HG03064 (cell line): ENCODE measurements around the gene LRP1B.

Experiments
- ATAC-seq: cut with Tn5 transposase; IDR thresholded peaks from one replicate; pipeline ENCODE4 v1.9.1; 2021; ENCODE audit warnings: low read depth; ENCODE audit not compliant: unreplicated experiment

Gene LRP1B

DNA sequence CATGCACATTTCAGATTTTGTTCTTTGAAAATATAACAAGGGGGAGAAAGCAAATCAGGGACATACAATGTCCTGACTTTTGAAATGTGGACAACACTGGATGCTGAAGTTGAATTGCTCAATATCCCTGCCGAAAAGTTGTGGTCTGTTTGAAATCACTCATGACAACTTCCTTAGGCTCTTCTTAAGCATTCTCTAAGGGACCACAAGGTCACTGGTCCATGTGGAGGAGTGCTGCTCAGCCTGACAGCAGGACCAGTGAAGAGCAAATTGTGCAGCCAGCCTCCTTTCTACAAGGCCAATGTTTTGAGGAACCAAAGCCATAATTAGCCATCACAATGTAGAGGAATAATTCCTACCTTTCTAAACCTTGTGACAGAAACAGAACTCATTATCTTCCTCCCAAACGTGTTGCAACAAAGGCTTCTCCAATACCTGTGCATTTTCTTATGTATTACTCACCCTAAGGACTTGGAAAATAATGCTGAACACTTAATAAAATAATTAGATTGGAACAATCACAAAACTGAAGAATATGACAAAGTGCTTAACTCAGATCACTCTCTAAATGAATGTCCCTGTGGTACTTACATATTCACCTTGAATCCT, 1873.0 kb downstream of the LRP1B start:
- no peak for ATAC-seq

DNA sequence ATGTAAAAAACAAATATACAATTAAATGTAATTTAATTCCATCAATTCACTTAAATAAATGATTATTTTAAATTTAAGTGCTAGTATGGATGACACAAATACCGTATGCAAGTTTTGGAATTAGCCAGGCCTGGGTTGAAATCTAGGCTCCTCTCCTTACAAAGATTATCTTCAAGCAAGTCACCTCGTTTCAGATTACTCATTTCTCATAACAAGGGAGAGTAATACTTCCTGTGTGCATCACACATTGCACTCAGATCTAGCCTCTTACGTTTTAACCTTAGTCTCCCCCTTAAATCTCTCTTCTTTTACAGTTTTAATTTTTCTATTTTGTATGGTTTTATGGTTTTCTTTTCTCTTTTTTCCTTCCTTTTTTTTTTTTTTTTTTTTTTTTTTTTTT, 1874.7 kb downstream of the LRP1B start:
- no peak for ATAC-seq

DNA sequence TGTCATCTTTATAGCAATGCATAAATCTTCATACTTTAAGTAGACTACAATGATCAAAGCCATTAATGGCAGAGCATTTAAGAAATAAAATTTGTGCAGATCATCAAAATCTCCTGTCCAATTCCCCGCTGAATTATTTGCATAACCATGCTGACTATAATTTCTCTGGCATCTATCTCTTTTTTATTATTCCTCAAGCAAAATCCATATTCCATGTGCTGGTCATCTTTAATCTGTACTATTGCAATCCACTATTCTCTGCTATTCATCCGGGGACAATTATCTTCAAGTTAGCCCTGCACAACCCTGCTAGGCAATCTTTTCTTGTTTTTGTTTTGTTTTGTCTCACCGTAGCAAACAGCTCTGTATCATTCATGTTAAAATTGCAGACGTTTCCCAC, 1881.0 kb downstream of the LRP1B start:
- ATAC-seq, result no peak

- no peak for ATAC-seq
These were observed 1882.2 kb downstream of the LRP1B start for GRCh38 chr2:140248623-140249022.

DNA sequence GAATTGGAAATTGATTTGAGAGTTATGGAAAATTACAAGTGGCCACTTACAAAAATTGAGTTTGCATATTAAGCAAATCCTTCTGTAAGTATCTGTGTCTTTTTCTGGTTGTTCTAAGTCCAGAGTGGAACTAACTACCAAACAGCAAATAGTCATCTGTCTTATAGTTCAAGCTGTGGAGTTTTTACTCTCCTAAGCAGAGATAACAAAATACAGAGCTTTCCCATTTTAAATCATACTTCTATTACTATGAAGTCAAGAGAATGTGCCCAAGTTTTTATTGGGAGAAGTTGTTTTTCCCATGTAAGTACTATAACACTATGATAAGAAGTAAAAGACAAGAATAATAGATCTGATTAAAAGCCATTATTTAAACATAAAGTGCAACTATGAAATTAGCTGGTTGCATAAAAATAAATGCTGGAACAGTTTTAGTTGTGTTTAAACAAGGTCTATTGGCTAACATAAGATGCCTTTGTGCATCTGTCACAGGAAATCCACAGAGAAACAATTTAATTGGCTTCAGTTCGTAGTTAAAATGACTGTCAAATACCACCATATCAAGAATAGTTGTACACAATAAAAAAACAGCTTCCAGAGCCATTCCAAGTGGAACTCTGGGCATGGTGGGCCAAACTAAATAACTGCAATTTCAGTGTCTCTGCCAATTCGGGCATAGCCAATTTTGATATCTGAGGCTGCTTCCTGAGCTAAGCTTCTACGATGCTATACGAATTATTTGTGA, 1883.2 kb downstream of the LRP1B start:
- no peak for ATAC-seq

DNA sequence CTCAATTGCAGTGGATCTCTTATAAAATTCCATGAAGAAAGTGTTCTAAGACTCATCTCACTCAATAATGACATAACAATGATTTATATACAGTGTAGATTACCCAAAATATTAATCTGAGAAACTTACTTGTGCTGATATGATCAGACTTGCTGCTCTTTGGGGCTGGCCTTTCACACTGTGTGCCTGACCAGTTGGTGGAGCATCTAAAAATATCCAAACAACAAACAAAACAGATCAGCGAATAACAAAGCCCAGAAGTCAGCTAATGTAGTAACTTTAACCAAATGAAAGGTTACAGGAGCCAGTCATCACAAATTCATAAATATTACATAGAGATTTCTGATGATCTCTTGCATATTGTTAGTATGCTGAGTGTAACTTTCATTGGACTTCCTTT, 1883.9 kb downstream of the LRP1B start:
- ATAC-seq, result no peak

DNA sequence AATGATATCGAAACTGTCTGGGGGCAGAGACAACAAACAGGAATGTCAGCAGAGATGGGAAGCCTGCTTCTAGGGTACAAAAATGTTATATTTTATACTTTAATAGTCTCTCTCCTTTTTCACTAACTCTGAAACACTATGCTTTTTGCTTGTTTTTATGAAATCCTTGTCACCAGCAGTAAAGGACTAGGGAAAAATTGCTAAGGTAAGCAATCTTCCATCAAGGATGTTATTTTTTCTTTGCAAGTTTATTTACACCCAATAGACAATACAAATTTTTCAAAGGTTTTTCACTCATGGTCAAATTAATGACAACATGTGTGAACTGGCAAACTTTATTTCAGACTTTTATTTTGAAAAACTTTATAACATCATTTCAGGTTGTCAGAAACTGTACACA, 1884.8 kb downstream of the LRP1B start:
- no peak for ATAC-seq

GRCh38 chr2:140242889-140243288, 1887.9 kb downstream of the LRP1B start:
- no peak for ATAC-seq

DNA sequence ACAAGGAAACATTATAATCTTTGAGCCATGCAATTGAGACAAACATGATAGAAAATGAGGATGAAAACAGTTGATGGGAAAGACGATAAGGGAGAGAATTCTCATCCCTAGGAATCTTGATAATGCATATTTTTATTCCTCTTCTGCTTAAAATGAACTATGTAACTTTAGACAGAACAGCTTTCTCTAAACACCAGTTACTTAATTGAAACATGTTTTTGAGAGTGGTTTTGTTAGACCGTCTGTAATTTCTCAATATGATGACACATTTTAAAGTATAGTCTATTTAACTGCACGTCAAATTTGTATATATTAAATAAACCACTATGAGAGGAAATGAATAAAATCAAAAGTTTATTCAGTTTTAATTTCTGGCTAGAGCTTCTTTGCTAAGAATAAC, 1896.7 kb downstream of the LRP1B start:
- no peak for ATAC-seq

DNA sequence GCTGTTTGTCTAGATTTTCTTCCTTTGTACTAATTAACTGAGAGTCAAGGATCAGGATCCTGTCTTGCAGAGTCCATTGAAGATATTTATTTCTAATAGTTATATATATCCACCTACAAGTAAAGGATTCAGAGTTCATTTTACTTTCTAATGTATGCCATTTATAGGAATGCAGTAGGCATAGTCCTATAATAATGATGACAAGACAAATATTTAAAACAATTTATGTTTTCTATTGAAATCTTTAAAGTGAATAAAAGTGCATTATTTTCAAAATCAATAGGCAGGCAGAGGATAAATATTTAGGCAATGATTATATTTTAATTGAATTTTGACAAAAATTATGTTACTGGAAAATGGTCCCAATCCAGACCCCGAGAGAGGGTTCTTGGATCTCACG, 1919.9 kb downstream of the LRP1B start:
- no peak for ATAC-seq

DNA sequence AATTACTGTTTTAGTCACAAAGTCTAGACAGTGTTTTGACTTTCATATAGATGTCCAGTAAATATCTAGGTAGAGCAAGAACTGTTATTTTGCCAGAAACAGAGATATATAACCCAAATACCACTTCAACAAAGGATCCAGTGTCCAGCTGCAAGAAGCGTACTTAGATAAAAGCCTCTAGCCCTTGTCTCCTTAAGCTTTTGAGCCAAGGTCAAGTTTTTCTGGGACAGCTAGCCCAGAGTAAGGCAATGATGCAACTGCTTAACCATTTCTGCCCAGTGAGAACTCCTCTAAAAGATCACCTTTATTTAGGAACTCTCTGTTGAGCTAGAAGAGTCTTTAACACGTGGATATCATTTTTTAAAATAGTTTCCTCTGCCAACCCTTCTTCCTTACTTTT, 1925.7 kb downstream of the LRP1B start:
- ATAC-seq, result no peak

DNA sequence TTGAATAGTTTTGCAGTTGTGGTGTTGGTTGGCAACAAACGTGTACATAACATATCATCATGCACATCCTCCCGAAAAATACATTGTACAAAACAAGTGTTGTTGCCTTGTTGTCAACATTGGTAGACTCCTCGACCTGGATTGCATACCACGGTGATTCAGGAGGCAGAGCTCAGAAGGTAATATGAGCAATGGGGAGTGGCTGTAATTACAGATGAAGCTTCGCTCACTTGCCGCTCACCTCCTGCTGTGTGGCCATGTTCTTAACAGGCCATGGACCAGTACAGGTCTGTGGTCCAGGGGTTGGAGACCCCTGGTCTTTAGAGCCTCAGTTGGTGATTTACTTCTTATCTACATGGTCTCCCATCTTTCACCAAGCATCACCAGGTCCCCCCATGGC, 1927.5 kb downstream of the LRP1B start:
- ATAC-seq, result no peak

DNA sequence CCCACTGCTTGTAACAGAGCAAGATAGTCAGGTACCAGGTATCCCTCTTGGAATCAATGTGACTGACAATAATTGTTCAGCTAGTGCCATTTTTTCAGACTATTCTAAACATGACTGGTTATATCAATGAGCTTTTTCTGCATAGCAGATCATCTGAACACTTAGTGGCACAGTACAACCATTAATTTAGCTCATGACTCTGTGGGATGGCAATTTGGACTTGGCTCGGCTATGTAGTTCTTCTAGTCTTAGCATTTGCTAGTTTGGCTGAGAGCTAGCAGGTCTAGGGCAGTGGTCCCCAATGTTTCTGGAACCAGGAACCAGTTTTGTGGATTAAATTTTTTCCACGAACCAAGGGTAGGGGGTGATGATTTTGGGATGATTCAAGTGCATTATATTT, 1929.2 kb downstream of the LRP1B start:
- ATAC-seq, result no peak

- ATAC-seq, result no peak
These were observed 1930.1 kb downstream of the LRP1B start for GRCh38 chr2:140200764-140201163.

DNA sequence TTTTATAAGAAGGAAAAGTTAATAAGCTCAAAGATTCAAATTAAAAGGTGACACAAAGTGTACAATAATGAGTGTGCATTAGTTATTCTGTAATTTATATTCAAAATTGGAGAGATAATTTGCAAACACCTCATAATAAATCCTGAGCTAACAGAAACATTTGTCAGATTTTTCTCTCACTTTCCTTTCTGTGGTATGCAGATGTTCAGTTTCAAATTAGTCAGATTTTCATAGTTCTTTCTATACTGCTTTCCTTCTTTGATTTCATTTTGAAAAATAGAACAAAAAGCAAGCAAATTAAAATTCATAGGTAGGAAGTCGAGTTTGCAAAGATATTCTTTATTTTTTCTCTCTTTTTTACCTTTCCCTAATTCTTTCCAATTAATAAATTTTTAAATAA, 1930.5 kb downstream of the LRP1B start:
- no peak for ATAC-seq

DNA sequence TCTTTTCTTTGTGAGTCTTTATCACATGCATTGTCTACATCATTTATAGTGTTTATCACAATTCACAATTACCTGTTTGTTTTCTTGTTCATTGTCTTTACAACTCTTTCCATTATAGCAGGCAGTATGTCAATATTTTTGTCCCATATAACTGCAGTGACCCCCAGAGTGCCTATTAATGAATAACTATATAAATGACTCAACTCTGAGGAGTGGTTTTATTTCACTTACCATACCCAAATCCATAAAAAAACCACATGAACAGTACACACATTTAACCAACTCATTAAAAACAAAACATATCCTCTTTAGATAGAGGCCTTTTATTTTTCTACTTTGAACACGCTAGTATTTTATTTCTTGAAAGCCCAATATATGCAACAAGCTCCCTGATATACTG, 1931.5 kb downstream of the LRP1B start:
- ATAC-seq, result no peak

- no peak for ATAC-seq
These were observed 1943.7 kb downstream of the LRP1B start for GRCh38 chr2:140187086-140187485.

DNA sequence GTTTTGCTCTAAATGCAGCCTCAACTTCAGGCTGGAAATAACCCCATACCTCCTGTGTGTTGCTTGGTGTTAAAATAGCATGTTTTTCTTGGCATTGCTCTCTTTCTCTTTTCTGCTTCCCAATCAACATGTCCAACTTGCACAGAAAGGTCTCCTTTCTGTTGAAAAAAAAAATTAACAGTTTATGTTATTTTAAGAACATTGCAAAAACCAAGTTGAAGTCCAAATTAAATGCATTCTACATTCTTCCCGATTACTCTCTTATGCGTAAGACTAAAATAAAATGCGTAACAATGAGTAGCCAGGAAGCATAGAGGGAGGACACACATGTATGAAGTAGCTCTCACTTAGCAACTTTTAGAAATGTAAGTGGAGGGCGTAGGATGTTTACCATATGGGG, 1944.5 kb downstream of the LRP1B start:
- ATAC-seq, result no peak

GRCh38 chr2:140185076-140185475, 1945.7 kb downstream of the LRP1B start:
- ATAC-seq, result no peak

GRCh38 chr2:140183056-140183765, 1947.6 kb downstream of the LRP1B start:
- ATAC-seq, result no peak
